ENCODE data around the gene DOP1B.

Gene DOP1B

GRCh38 chr21:36180963-36181362, 24.3 kb downstream of the DOP1B start:
- no peak for DNase-seq (ENCODE audit: low spot score)
- no peak for TF ChIP-seq CTCF (IDR thresholded peaks at IDR 0.05; ENCODE audit: borderline replicate concordance, control extremely low read depth, extremely low read depth, insufficient read depth, missing control alignments)
- in situ Hi-C loops (cut with MboI; ENCODE audit: low sequenced_read_pairs, unreplicated experiment) = no loop called here

- in situ Hi-C loops (cut with MboI; ENCODE audit: low sequenced_read_pairs, unreplicated experiment) = no loop called here
- no peak for DNase-seq (ENCODE audit: low spot score)
- no peak for TF ChIP-seq CTCF (IDR thresholded peaks at IDR 0.05; ENCODE audit: borderline replicate concordance, control extremely low read depth, extremely low read depth, insufficient read depth, missing control alignments)
Observed at GRCh38 chr21:36183144-36183795, 26.6 kb downstream of the DOP1B start.

GRCh38 chr21:36184545-36184944, 27.9 kb downstream of the DOP1B start:
- in situ Hi-C loops (cut with MboI; ENCODE audit: low sequenced_read_pairs, unreplicated experiment) = no loop called here
- no peak for TF ChIP-seq CTCF (IDR thresholded peaks at IDR 0.05; ENCODE audit: borderline replicate concordance, control extremely low read depth, extremely low read depth, insufficient read depth, missing control alignments)
- DNase-seq (ENCODE audit: low spot score) = no peak

GRCh38 chr21:36185523-36185922, 28.9 kb downstream of the DOP1B start:
- no peak for TF ChIP-seq CTCF (IDR thresholded peaks at IDR 0.05; ENCODE audit: borderline replicate concordance, control extremely low read depth, extremely low read depth, insufficient read depth, missing control alignments)
- DNase-seq (ENCODE audit: low spot score) = no peak
- in situ Hi-C loops (cut with MboI; ENCODE audit: low sequenced_read_pairs, unreplicated experiment) = no loop called here

- in situ Hi-C loops (cut with MboI; ENCODE audit: low sequenced_read_pairs, unreplicated experiment) = no loop called here
- no peak for DNase-seq (ENCODE audit: low spot score)
Observed at GRCh38 chr21:36186081-36186480, 29.5 kb downstream of the DOP1B start.

GRCh38 chr21:36186506-36187399, 30.1 kb downstream of the DOP1B start:
- in situ Hi-C loops (cut with MboI; ENCODE audit: low sequenced_read_pairs, unreplicated experiment) = no loop called here
- DNase-seq (ENCODE audit: low spot score) = no peak
- no peak for TF ChIP-seq CTCF (IDR thresholded peaks at IDR 0.05; ENCODE audit: borderline replicate concordance, control extremely low read depth, extremely low read depth, insufficient read depth, missing control alignments)

More at GRCh38 chr21:36186081-36186480, 29.5 kb downstream of the DOP1B start:
- no peak for TF ChIP-seq CTCF (IDR thresholded peaks at IDR 0.05; ENCODE audit: borderline replicate concordance, control extremely low read depth, extremely low read depth, insufficient read depth, missing control alignments)
